GM18868 (cell line): Measurements from ENCODE around the gene MTARC2.
"Not testable (repeated sequence)": the region's sequence is repeated elsewhere in the genome, so short reads cannot be mapped to it uniquely, and the experiment has no call there.

ENCODE experiments used
- ATAC-seq: cut with Tn5 transposase; IDR thresholded peaks from one replicate; pipeline ENCODE4 v1.9.1; 2021; ENCODE audit warnings: mild to moderate bottlenecking, moderate library complexity; ENCODE audit not compliant: unreplicated experiment

MTARC2 gene

GRCh38 chr1:220748089-220748934 lies at the start of gene MTARC2:
MTARC2 (plus strand) TSS chr1:220748322; CDS start chr1:220748532, 210 bp downstream.
- peak; percentile 96 for ATAC-seq

- no peak for ATAC-seq
Observed at GRCh38 chr1:220698607-220699016, 49.5 kb upstream of the MTARC2 start.

GRCh38 chr1:220699044-220699443 lies 49.1 kb upstream of the MTARC2 start:
- no peak for ATAC-seq

- ATAC-seq: no peak
Observed at GRCh38 chr1:220700556-220701179, 47.5 kb upstream of the MTARC2 start.

GRCh38 chr1:220701974-220702373 lies 46.1 kb upstream of the MTARC2 start:
- peak; percentile 82 for ATAC-seq

- ATAC-seq: no peak
Observed at GRCh38 chr1:220702733-220703270, 45.3 kb upstream of the MTARC2 start.

GRCh38 chr1:220703305-220703704 lies 44.8 kb upstream of the MTARC2 start:
- ATAC-seq: no peak

GRCh38 chr1:220705782-220706181 lies 42.3 kb upstream of the MTARC2 start:
- no peak for ATAC-seq

GRCh38 chr1:220706480-220706879 lies 41.6 kb upstream of the MTARC2 start:
- ATAC-seq: no peak

GRCh38 chr1:220707160-220707559 lies 41.0 kb upstream of the MTARC2 start:
- ATAC-seq: no peak

- ATAC-seq: no peak
Observed at GRCh38 chr1:220708244-220708643, 39.9 kb upstream of the MTARC2 start.

- ATAC-seq: no peak
Observed at GRCh38 chr1:220708936-220709801, 39.0 kb upstream of the MTARC2 start.

- no peak for ATAC-seq
Observed at GRCh38 chr1:220710333-220710732, 37.8 kb upstream of the MTARC2 start.

GRCh38 chr1:220711056-220711809 lies 36.9 kb upstream of the MTARC2 start:
- ATAC-seq: peak; percentile 94

GRCh38 chr1:220715986-220716385 lies 32.1 kb upstream of the MTARC2 start:
- not testable (repeated sequence) for ATAC-seq

- ATAC-seq: peak; percentile 79
Observed at GRCh38 chr1:220717800-220718640, 30.1 kb upstream of the MTARC2 start.

GRCh38 chr1:220721266-220721665 lies 26.9 kb upstream of the MTARC2 start:
- ATAC-seq: not testable (repeated sequence)

GRCh38 chr1:220726634-220727033 lies 21.5 kb upstream of the MTARC2 start:
- peak; percentile 61 for ATAC-seq

- no peak for ATAC-seq
Observed at GRCh38 chr1:220727519-220727918, 20.6 kb upstream of the MTARC2 start.
